Measurements from ENCODE around the gene TMEM79. TPM values are rescaled to one million over a fixed set of nuclear protein-coding genes. Genes with fewer than 3 reads are reported as not detected.

TMEM79 gene
- total and polyA plus RNA-seq, 2 donors (not counting 3 experiments of a cell fraction or from before 2014, with no cell fraction given): 3.0 to 4.8 TPM

DNA sequence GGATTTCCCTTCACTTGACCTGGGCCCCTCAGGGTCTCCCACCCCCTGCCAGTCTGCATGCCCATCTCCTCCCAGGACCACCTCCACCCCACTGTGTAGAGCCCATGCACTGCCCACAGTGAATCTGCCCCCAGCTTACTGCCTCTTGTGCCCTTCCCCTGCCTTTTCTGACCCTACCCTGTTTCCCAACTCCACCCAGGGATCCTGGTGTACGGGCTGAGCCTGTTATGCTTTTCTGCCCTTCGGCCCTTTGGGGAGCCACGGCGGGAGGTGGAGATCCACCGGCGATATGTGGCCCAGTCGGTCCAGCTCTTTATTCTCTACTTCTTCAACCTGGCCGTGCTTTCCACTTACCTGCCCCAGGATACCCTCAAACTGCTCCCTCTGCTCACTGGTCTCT is 1.9 kb downstream of the TMEM79 start:
- CTCF ChIA-PET: interaction anchor here (0.7 kb wide), 1 partner anchor 34 kb away, joined by 3 read pairs; no protein-coding TSS in a partner anchor
- Histone ChIP-seq H3K4me2 (ENCODE audit: insufficient read depth, low read length) (no peak overlapping the region), H4K20me1 (replicated peaks; ENCODE audit: control insufficient read depth, extremely low read depth, insufficient read depth, low read length) (peaks cover under 1% of the 10 kb centered on the region), H3K27me3 (ENCODE audit: control insufficient read depth in 2 of 2, insufficient read depth in 2 of 2, low read length in 2 of 2) (no peaks in the 10 kb centered on the region), H2AFZ (ENCODE audit: low read depth, low read length) (no peak overlapping the region), H3K9me1 (replicated peaks; ENCODE audit: control insufficient read depth, extremely low read depth, insufficient read depth, low read length) (no peaks in the 10 kb centered on the region), H3K4me1 (ENCODE audit: control insufficient read depth, extremely low read depth, insufficient read depth, low read length) (peaks cover 15% of the 10 kb centered on the region), H3K36me3 (ENCODE audit: control insufficient read depth in 2 of 2, extremely low read depth in 1 of 2, insufficient read depth in 2 of 2, low read length in 2 of 2) (peaks cover 0 to 2% of the 10 kb centered on the region in 2 experiments), H3K9ac (replicated peaks; ENCODE audit: extremely low read depth, insufficient read depth, low read length) (no peak overlapping the region), H3K79me2 (ENCODE audit: control insufficient read depth, insufficient read depth, low read length) (peaks cover 15% of the 10 kb centered on the region), H3K4me3 (replicated peaks in 1 of 3; ENCODE audit: insufficient read depth in 1 of 3, low read depth in 1 of 3, low read length in 3 of 3) (no peak overlapping the region), H3K27ac (ENCODE audit: insufficient read depth, low read depth, low read length) (no peak overlapping the region), H3K9me3 (replicated peaks; ENCODE audit: control insufficient read depth, insufficient read depth, low read length) (no peaks in the 10 kb centered on the region)
- BruUV-seq (replicated peaks): no TSS peak
- intact Hi-C loops (cut with micrococcal nuclease): no loop called here
- FAIRE-seq: no peak
- TF ChIP-seq, protein P1, sequence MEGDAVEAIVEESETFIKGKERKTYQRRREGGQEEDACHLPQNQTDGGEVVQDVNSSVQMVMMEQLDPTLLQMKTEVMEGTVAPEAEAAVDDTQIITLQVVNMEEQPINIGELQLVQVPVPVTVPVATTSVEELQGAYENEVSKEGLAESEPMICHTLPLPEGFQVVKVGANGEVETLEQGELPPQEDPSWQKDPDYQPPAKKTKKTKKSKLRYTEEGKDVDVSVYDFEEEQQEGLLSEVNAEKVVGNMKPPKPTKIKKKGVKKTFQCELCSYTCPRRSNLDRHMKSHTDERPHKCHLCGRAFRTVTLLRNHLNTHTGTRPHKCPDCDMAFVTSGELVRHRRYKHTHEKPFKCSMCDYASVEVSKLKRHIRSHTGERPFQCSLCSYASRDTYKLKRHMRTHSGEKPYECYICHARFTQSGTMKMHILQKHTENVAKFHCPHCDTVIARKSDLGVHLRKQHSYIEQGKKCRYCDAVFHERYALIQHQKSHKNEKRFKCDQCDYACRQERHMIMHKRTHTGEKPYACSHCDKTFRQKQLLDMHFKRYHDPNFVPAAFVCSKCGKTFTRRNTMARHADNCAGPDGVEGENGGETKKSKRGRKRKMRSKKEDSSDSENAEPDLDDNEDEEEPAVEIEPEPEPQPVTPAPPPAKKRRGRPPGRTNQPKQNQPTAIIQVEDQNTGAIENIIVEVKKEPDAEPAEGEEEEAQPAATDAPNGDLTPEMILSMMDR (IDR thresholded peaks at IDR 0.05; ENCODE audit: extremely low read depth in 1 of 2, insufficient read depth in 1 of 2, low read depth in 1 of 2, low read length in 2 of 2): no peak
- TF ChIP-seq GATA2 (IDR thresholded peaks at IDR 0.05; ENCODE audit: insufficient read depth, insufficient read length, low read depth, low read length) (no peak), EZH2 (IDR thresholded peaks at IDR 0.05; ENCODE audit: borderline replicate concordance, low read depth, low read length, severe bottlenecking) (no peak), POLR2A (IDR thresholded peaks at IDR 0.05; ENCODE audit: low read depth, low read length) (no peak), MYC (IDR thresholded peaks at IDR 0.05; ENCODE audit: low read depth, low read length) (no peak), POLR2AphosphoS5 (IDR thresholded peaks at IDR 0.05; ENCODE audit: insufficient read depth, low read depth, low read length) (no peak), FOS (IDR thresholded peaks at IDR 0.05; ENCODE audit: borderline replicate concordance, insufficient read depth, low read length) (no peak), JUN (IDR thresholded peaks at IDR 0.05; ENCODE audit: borderline replicate concordance, insufficient read depth, insufficient read length, low read depth) (no peak)
- TF ChIP-seq, protein P2, sequence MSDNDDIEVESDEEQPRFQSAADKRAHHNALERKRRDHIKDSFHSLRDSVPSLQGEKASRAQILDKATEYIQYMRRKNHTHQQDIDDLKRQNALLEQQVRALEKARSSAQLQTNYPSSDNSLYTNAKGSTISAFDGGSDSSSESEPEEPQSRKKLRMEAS (IDR thresholded peaks at IDR 0.05; ENCODE audit: insufficient read depth, insufficient read length): no peak
- dilution Hi-C loops (cut with MboI; ENCODE audit: extremely low pct_ligation_motif_present, low sequenced_read_pairs): no loop called here
- DNase-seq (ENCODE audit: low read depth, low spot score): no peak
- POLR2A ChIA-PET: no interaction called here
